Peyer's patch (tissue), 4 donors: Measurements from ENCODE around the gene HIVEP2. TPM values are rescaled to one million over a fixed set of nuclear protein-coding genes. Genes with fewer than 3 reads are reported as not detected.

Experiments
- DNase-seq, 3 donors: peaks; one replicate each; pipeline ENCODE4 v3.0.0-alpha.2; 2017 to 2019
- H3K27ac ChIP-seq, 4 donors: fragments of 200-600 bp; sonication (generic); one replicate each; pipeline ENCODE4 v1.5.1; 2016 to 2019
- H3K27me3 ChIP-seq, 2 donors: fragments of 200-600 bp; sonication (generic); one replicate each; pipeline ENCODE4 v1.5.1; 2019
- H3K36me3 ChIP-seq, 3 donors: fragments of 200-600 bp; sonication (generic); one replicate each; pipeline ENCODE4 v1.5.1; 2016 to 2019
- H3K4me1 ChIP-seq, 4 donors: fragments of 200-600 bp; sonication (generic); one replicate each; pipeline ENCODE4 v1.5.1; 2016 to 2019
- H3K4me3 ChIP-seq, 4 donors: fragments of 200-600 bp; sonication (generic); 1 replicate in 3 of 4; 2 replicates in 1 of 4; pipeline ENCODE4 v1.5.1; 2016 to 2019; ENCODE audit warnings: mild to moderate bottlenecking in 1 of 4
- H3K9me3 ChIP-seq, 4 donors: fragments of 200-600 bp; sonication (generic); one replicate each; pipeline ENCODE4 v1.5.1; 2016 to 2019; ENCODE audit warnings: mild to moderate bottlenecking in 1 of 4
- CTCF ChIP-seq, 6 experiments: fragments of 450-650 bp in 4 of 6; fragments of 200-600 bp in 2 of 6; sonication (generic) in 1 of 6; IDR thresholded peaks; one replicate each; pipeline ENCODE4 v1.5.1; 2017 to 2019; ENCODE audit warnings: antibody characterized with exemption in 6 of 6, mild to moderate bottlenecking in 3 of 6, moderate library complexity in 1 of 6
- POLR2A ChIP-seq, 2 donors: fragments of 450-650 bp; IDR thresholded peaks; one replicate each; pipeline ENCODE4 v1.5.1; 2017; ENCODE audit warnings: antibody characterized with exemption in 2 of 2, mild to moderate bottlenecking in 2 of 2, moderate library complexity in 2 of 2
- total RNA-seq, 4 donors: library from RNA; depleted of rRNA; stranded (reverse); fragments of >200 nt; gene quantifications; one replicate each; pipeline ENCODE4 v1.1.0, GENCODE V29; 2016

The HIVEP2 gene
- total RNA-seq, 4 donors from 2014 or later, result 14.4 to 35.5 (median 19.5) TPM

DNA sequence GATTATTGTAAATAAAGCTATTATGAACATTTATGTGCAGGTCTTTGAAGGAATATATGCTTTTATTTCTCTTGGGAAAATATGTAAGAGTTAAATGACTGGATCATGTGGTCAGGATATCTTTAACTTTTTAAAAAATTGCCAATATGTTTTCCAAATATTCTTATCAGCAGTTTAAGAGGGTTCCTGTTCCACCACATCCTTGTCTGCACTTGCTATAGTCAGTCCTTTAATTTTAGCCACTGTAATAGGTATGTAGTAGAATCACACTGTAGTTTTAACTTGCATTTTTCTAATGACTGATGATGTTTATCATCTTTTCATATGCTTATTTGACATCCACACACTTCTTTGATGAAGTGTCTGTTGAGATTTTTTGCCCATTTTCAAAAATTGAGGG lies 23.6 kb upstream of the HIVEP2 start:
- DNase-seq, result no peak
- Histone ChIP-seq H3K9me3 (no peaks in the 10 kb centered on the region), H3K4me1 (no peaks in the 10 kb centered on the region), H3K27me3 (no peaks in the 10 kb centered on the region), H3K4me3 (no peak overlapping the region), H3K36me3 (no peaks in the 10 kb centered on the region), H3K27ac (no peak overlapping the region)
- no peak for TF ChIP-seq POLR2A (IDR thresholded peaks at IDR 0.05)
- TF ChIP-seq CTCF (IDR thresholded peaks at IDR 0.05), result no peak

DNA sequence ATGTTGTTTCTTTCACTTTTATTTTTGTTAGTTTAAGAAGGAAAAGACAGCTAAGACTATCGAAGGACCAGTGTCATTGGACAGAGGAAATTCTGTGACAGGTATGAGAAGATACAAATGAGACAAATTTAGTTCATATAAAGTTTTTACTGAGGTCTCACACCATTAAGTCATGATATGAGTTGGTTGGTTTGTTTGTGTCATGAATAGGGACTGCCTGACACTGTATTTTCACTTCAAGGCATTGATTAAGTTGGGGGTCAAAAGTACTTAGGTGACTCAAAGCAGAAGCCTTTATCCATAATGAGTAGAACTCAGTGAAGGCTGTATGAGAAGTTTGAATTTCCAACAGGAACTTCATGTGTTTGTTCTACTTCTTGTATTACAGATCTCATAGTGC lies 21.3 kb upstream of the HIVEP2 start:
- Histone ChIP-seq H3K9me3 (no peaks in the 10 kb centered on the region), H3K4me3 (no peak overlapping the region), H3K27me3 (no peaks in the 10 kb centered on the region), H3K4me1 (no peaks in the 10 kb centered on the region), H3K36me3 (no peaks in the 10 kb centered on the region), H3K27ac (no peak overlapping the region)
- no peak for DNase-seq
- no peak for TF ChIP-seq POLR2A (IDR thresholded peaks at IDR 0.05)
- no peak for TF ChIP-seq CTCF (IDR thresholded peaks at IDR 0.05)

DNA sequence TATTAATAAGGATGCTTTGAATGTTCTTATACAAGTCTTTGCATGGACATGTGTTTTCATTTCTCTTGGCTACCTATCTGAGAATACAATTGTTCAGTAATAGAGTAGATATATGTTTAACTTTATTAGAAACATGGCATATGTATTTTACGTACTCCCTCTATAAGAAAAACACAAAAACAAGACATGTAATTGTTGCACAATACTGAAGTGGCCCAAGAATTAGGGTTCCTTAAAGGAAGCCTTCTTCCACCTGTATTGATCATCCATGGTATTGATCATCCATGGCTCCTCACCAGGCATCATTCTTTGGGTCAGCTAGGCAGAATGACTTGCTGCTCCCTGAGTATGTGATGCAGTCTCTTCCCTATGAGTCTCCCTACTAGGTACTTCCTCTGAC lies 20.2 kb upstream of the HIVEP2 start:
- no peak for DNase-seq
- Histone ChIP-seq H3K36me3 (no peaks in the 10 kb centered on the region), H3K4me1 (no peaks in the 10 kb centered on the region), H3K9me3 (no peaks in the 10 kb centered on the region), H3K4me3 (no peak overlapping the region), H3K27me3 (no peaks in the 10 kb centered on the region), H3K27ac (no peak overlapping the region)
- TF ChIP-seq POLR2A (IDR thresholded peaks at IDR 0.05) (no peak), CTCF (IDR thresholded peaks at IDR 0.05) (no peak)

DNA sequence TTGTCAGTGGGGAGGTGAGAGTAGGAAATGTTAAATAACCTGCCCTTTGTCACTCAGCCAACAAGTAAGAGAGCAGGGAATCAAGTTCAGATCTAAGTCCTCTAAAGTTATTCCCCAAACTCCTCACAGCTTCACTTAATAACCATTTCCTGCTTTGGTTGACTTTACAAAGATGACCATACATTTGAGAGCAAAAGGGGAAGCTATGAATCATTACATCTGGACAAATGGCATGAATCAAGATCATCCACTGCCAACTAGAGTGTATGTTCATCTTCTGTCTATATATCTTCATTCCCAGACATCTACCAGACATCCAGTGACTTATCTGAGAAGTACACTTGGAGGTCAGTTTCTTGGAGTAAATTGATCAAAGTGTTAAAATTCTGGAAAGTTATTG lies 15.1 kb upstream of the HIVEP2 start:
- no peak for DNase-seq
- TF ChIP-seq POLR2A (IDR thresholded peaks at IDR 0.05), result no peak
- no peak for TF ChIP-seq CTCF (IDR thresholded peaks at IDR 0.05)

GRCh38 chr6:142958343-142958742 lies 13.4 kb upstream of the HIVEP2 start:
- Histone ChIP-seq H3K4me1 (no peaks in the 10 kb centered on the region), H3K27ac (no peak overlapping the region), H3K4me3 (no peak overlapping the region), H3K27me3 (no peaks in the 10 kb centered on the region), H3K36me3 (no peaks in the 10 kb centered on the region), H3K9me3 (no peaks in the 10 kb centered on the region)
- DNase-seq, result no peak
- TF ChIP-seq POLR2A (IDR thresholded peaks at IDR 0.05) (no peak), CTCF (IDR thresholded peaks at IDR 0.05) (no peak)

More for the DNA sequence above, 15.1 kb upstream of the HIVEP2 start:
- Histone ChIP-seq H3K36me3 (no peaks in the 10 kb centered on the region), H3K9me3 (no peaks in the 10 kb centered on the region), H3K4me3 (no peak overlapping the region), H3K27ac (no peak overlapping the region), H3K27me3 (no peaks in the 10 kb centered on the region), H3K4me1 (no peaks in the 10 kb centered on the region)

GRCh38 chr6:142956726-142957125 lies 11.8 kb upstream of the HIVEP2 start:
- H3K4me3 ChIP-seq, result no peak overlapping the region
- no peak for TF ChIP-seq POLR2A (IDR thresholded peaks at IDR 0.05)
- no peak for TF ChIP-seq CTCF (IDR thresholded peaks at IDR 0.05)
- DNase-seq, result no peak
- H3K4me1 ChIP-seq, result no peaks in the 10 kb centered on the region
- H3K9me3 ChIP-seq, result no peaks in the 10 kb centered on the region
- no peaks in the 10 kb centered on the region for H3K27me3 ChIP-seq
- H3K27ac ChIP-seq, result no peak overlapping the region
- H3K36me3 ChIP-seq, result no peaks in the 10 kb centered on the region
